Measurements from ENCODE around the gene EMILIN2. TPM values are rescaled to one million over a fixed set of nuclear protein-coding genes. Genes with fewer than 3 reads are reported as not detected.
"Not testable (repeated sequence)": the region's sequence is repeated elsewhere in the genome, so short reads cannot be mapped to it uniquely, and the experiment has no call there.

EMILIN2 gene
- total RNA-seq, 1 experiment from 2014 or later = 20.0 TPM

- H3K27ac ChIP-seq (ENCODE audit: insufficient read length, low read depth, low read length) = no peak overlapping the region
- H2AFZ ChIP-seq (ENCODE audit: low read length) = no peak overlapping the region
- no peak overlapping the region for H3K4ac ChIP-seq (ENCODE audit: low read depth, low read length)
- Mint-ChIP-seq H3K27me3 (ENCODE audit: low read depth) (peaks cover 38% of the 10 kb centered on the region), H3K4me1 (peaks cover 14 to 20% of the 10 kb centered on the region in 2 experiments), H3K36me3 (ENCODE audit: insufficient read depth in 1 of 3, low read depth in 3 of 3) (no peaks in the 10 kb centered on the region), H3K4me3 (no peak overlapping the region), H3K27ac (no peak overlapping the region), H3K9me3 (no peaks in the 10 kb centered on the region)
- DNase-seq = no peak
- H3K23me2 ChIP-seq (ENCODE audit: insufficient read length, low read depth, low read length, poor library complexity, severe bottlenecking) = peaks cover 1% of the 10 kb centered on the region
- H3K4me1 ChIP-seq (ENCODE audit: insufficient read depth, low read length) = no peaks in the 10 kb centered on the region; the same call in 1 of the 2 replicates
- H2AK5ac ChIP-seq (ENCODE audit: insufficient read length, low read length) = no peak overlapping the region
- no peak overlapping the region for H2BK120ac ChIP-seq (ENCODE audit: low read depth, low read length, poor library complexity, severe bottlenecking)
- TF ChIP-seq CTCF (conservative IDR thresholded peaks at IDR 0.05) = no peak
- H3K23ac ChIP-seq (ENCODE audit: insufficient read length, low read depth, low read length) = no peak overlapping the region
- no peak overlapping the region for H4K5ac ChIP-seq (ENCODE audit: insufficient read length, low read depth, low read length)
- no peak overlapping the region for H4K91ac ChIP-seq (ENCODE audit: insufficient read length, low read depth, low read length)
- peaks cover 15% of the 10 kb centered on the region; the same call in 1 of the 2 replicates for H3K27me3 ChIP-seq (ENCODE audit: insufficient read depth, low read length)
- H2BK12ac ChIP-seq (ENCODE audit: insufficient read length, low read depth, low read length) = no peak overlapping the region
- no peak overlapping the region for H3K56ac ChIP-seq (ENCODE audit: insufficient read length, low read depth, low read length)
- no peak overlapping the region for H4K8ac ChIP-seq (replicated peaks; ENCODE audit: insufficient read length, low read depth, low read length)
- H4K20me1 ChIP-seq (ENCODE audit: control insufficient read depth, insufficient read depth, insufficient read length) = no peaks in the 10 kb centered on the region
- H2BK20ac ChIP-seq (ENCODE audit: low read depth, low read length, poor library complexity, severe bottlenecking) = no peak overlapping the region
- H3K79me2 ChIP-seq (ENCODE audit: insufficient read depth, low read length) = no peaks in the 10 kb centered on the region
- H3T11ph ChIP-seq (ENCODE audit: low read length) = no peak overlapping the region
- no peak overlapping the region for H2BK5ac ChIP-seq (ENCODE audit: insufficient read length, low read length)
- H3K9me3 ChIP-seq (ENCODE audit: control insufficient read depth, low read depth, low read length) = no peaks in the 10 kb centered on the region
- no peak overlapping the region for H3K4me2 ChIP-seq (ENCODE audit: insufficient read depth, insufficient read length, low read length)
- H2BK15ac ChIP-seq (ENCODE audit: low read depth, low read length) = no peak overlapping the region
- no CpG with 5 or more reads among the region's 8 CpGs for WGBS (ENCODE audit: extremely low coverage, insufficient read length, low lambda C conversion rate)
- no peak overlapping the region for H3K18ac ChIP-seq (ENCODE audit: insufficient read length, low read depth, low read length)
- H3K9ac ChIP-seq (ENCODE audit: extremely low read depth, insufficient read length, low read length) = no peak overlapping the region
- H3K79me1 ChIP-seq (ENCODE audit: insufficient read depth, low read depth, low read length, poor library complexity, severe bottlenecking) = no peaks in the 10 kb centered on the region
- H3K14ac ChIP-seq (ENCODE audit: insufficient read depth, low read length) = no peak overlapping the region
These were observed 5.0 kb downstream of the EMILIN2 start for GRCh38 chr18:2851771-2852170.

- H2BK20ac ChIP-seq (ENCODE audit: low read depth, low read length, poor library complexity, severe bottlenecking); H3K56ac ChIP-seq (ENCODE audit: insufficient read length, low read depth, low read length); H3K9me3 ChIP-seq (ENCODE audit: control insufficient read depth, low read depth, low read length); H3K23ac ChIP-seq (ENCODE audit: insufficient read length, low read depth, low read length); H3K27ac ChIP-seq (ENCODE audit: insufficient read length, low read depth, low read length); H3K23me2 ChIP-seq (ENCODE audit: insufficient read length, low read depth, low read length, poor library complexity, severe bottlenecking); H2BK15ac ChIP-seq (ENCODE audit: low read depth, low read length); H3K4me3 Mint-ChIP-seq; H3K4me1 ChIP-seq (ENCODE audit: insufficient read depth, low read length); H3K18ac ChIP-seq (ENCODE audit: insufficient read length, low read depth, low read length); H4K20me1 ChIP-seq (ENCODE audit: control insufficient read depth, insufficient read depth, insufficient read length); H3K9me3 Mint-ChIP-seq; H2AK5ac ChIP-seq (ENCODE audit: insufficient read length, low read length); H3K79me1 ChIP-seq (ENCODE audit: insufficient read depth, low read depth, low read length, poor library complexity, severe bottlenecking); H3K9ac ChIP-seq (ENCODE audit: extremely low read depth, insufficient read length, low read length); H3K4me2 ChIP-seq (ENCODE audit: insufficient read depth, insufficient read length, low read length); H2BK12ac ChIP-seq (ENCODE audit: insufficient read length, low read depth, low read length); H3K36me3 Mint-ChIP-seq (ENCODE audit: insufficient read depth in 1 of 3, low read depth in 3 of 3); H4K91ac ChIP-seq (ENCODE audit: insufficient read length, low read depth, low read length); H2AFZ ChIP-seq (ENCODE audit: low read length); H4K5ac ChIP-seq (ENCODE audit: insufficient read length, low read depth, low read length); H3K14ac ChIP-seq (ENCODE audit: insufficient read depth, low read length); H3T11ph ChIP-seq (ENCODE audit: low read length); H2BK5ac ChIP-seq (ENCODE audit: insufficient read length, low read length); H3K79me2 ChIP-seq (ENCODE audit: insufficient read depth, low read length); H3K4ac ChIP-seq (ENCODE audit: low read depth, low read length); H2BK120ac ChIP-seq (ENCODE audit: low read depth, low read length, poor library complexity, severe bottlenecking); H4K8ac ChIP-seq (replicated peaks; ENCODE audit: insufficient read length, low read depth, low read length); DNase-seq; H3K27ac Mint-ChIP-seq: not testable (repeated sequence)
- H3K27me3 Mint-ChIP-seq (ENCODE audit: low read depth) = peaks cover 37% of the 10 kb centered on the region
- H3K27me3 ChIP-seq (ENCODE audit: insufficient read depth, low read length) = peaks cover 14% of the 10 kb centered on the region; the same call in 1 of the 2 replicates
- no CpG with 5 or more reads among the region's 12 CpGs for WGBS (ENCODE audit: extremely low coverage, insufficient read length, low lambda C conversion rate)
- H3K4me1 Mint-ChIP-seq = peaks cover 14 to 20% of the 10 kb centered on the region in 2 experiments
These were observed 5.7 kb downstream of the EMILIN2 start for GRCh38 chr18:2852460-2852859.
